GM21576 (cell line): ENCODE results near the gene DDX27.
"Not testable (repeated sequence)": the region's sequence is repeated elsewhere in the genome, so short reads cannot be mapped to it uniquely, and the experiment has no call there.

Experiments
- ATAC-seq: cut with Tn5 transposase; IDR thresholded peaks from one replicate; pipeline ENCODE4 v1.9.1; 2021; ENCODE audit warnings: mild to moderate bottlenecking, moderate library complexity; ENCODE audit not compliant: unreplicated experiment

DDX27 gene, protein sequence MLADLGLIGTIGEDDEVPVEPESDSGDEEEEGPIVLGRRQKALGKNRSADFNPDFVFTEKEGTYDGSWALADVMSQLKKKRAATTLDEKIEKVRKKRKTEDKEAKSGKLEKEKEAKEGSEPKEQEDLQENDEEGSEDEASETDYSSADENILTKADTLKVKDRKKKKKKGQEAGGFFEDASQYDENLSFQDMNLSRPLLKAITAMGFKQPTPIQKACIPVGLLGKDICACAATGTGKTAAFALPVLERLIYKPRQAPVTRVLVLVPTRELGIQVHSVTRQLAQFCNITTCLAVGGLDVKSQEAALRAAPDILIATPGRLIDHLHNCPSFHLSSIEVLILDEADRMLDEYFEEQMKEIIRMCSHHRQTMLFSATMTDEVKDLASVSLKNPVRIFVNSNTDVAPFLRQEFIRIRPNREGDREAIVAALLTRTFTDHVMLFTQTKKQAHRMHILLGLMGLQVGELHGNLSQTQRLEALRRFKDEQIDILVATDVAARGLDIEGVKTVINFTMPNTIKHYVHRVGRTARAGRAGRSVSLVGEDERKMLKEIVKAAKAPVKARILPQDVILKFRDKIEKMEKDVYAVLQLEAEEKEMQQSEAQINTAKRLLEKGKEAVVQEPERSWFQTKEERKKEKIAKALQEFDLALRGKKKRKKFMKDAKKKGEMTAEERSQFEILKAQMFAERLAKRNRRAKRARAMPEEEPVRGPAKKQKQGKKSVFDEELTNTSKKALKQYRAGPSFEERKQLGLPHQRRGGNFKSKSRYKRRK

DNA sequence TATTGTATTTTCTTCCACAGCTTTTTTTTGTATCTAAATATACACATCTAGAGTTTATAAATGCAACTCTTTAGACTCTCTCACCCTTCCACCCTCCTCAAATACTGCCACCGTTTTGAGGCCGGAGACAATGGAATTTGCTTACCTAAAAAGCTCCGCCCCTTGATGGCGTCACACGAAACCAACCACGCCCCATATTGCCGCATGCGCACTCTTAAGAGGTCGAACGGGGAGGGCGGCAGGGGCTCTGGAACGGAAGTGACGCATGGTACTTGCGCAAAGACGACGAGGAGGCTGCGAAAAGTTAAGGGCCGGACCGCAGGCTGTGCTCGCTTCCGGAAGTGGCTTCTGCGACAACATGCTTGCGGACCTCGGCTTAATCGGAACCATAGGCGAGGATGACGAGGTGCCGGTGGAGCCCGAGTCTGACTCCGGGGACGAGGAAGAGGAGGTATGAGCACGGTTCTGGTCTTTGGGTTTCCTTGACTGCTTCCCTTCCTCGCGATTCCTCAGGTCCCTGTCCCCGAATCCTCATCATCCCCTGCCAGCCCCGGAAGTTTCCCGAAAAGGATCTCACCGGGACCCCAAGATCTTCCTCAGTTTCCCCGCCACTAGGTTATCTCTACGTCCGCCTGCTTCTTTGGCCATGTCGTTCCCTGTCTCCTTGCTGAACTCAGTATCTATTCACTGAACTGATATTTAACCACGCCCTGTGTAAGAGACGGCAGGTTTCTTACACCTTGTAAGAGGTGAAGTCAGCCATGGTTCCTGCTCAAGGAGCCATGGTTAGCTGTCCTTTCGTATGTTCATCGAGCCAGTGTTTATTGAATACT lies at the start of gene DDX27:
TSS of gene DDX27 (plus strand) at position 326 of the 833 bp plus-strand sequence. CDS start at position 359, 33 bp downstream.
- ATAC-seq = peak; percentile 90

DNA sequence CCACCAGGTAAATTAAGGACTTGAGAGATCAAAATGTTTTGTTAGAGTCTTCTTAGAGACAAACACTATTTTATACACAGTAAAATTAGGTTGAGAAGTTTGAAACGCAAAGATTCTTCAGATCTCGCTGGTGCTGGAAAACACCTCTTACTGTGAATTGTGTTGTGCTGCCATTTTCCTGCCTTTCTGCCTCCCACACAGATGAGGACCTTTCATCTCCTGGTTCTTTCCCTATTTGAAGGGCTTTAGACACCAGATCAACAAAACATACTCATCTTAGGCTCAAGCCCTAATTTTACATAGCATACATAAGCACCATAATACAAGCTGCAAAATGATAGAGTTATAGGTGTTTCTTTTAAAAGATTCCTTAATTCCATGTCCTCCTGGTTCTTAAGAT lies 49.7 kb upstream of the DDX27 start:
- ATAC-seq = no peak

DNA sequence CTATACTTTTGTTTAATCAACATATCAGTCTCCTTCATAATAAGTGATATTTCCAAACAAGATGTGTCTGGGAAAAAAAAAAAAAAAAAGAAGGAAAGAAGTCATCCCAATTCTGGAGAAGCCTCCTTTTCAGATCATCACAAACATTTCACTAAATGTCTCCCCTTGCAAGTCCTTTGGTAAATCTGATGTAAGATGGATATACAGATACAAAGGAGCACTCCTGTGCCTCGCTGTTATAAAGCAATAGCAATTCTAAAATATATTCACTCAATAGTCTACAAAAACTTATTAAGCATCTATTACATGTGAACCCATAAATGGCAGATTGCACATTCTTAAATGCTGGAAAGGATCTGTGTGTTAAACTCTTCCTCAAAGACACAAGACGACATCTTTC lies 48.5 kb upstream of the DDX27 start:
- no peak for ATAC-seq

DNA sequence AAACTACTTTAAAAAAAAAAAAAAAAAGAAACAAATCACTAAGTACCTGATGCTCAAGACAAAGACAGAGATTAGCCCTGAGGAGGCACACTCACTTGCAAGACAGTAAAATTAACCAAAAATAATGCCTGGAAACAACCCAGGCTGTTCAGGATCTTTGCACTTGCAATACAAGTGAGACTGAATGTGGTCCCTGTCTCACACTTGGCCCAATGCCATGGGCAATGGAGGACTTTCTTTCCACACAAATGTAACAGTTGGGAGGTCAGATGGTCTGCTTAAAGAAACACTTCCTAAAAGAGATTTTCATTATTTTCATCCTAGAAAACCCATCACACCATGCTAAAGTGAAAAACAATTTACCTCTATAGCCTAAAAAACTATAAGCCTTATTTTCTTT lies 47.3 kb upstream of the DDX27 start:
- ATAC-seq = no peak

DNA sequence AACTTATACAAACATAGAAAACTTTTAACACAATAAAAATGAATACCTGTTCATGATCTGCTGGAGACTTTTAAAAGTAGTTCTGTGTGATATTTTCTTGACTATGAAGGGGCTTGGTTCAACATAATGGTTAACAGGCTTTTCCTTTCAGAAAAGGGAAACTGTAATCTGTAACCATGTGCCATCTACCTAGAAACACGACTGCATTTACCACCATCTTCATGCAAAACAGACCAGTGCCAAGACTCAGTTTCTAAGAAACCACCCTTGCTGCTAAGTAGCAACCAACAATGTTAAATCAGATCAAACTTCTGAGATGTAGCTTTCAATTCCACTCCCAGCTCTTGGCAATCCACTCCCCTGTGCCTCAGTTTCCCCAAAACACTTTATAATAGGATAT lies 46.8 kb upstream of the DDX27 start:
- no peak for ATAC-seq

DNA sequence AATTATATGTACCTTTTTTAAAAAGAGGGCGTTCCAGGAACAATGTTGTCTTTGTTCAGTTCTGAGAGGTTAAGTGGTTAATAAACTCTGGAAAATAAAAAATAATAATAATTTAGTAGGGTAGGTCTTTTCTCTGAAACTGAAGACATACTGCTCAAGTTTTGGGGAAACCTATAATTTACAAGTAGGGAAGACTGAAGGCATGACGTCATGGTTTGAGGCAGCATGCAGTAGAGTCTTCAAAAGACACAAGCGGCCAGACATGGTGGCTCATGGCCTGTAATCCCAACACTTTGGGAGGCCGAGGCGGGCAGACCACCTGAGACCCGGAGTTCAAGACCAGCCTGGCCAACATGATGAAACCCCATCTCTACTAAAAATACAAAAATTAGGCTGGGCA lies 45.0 kb upstream of the DDX27 start:
- no peak for ATAC-seq

DNA sequence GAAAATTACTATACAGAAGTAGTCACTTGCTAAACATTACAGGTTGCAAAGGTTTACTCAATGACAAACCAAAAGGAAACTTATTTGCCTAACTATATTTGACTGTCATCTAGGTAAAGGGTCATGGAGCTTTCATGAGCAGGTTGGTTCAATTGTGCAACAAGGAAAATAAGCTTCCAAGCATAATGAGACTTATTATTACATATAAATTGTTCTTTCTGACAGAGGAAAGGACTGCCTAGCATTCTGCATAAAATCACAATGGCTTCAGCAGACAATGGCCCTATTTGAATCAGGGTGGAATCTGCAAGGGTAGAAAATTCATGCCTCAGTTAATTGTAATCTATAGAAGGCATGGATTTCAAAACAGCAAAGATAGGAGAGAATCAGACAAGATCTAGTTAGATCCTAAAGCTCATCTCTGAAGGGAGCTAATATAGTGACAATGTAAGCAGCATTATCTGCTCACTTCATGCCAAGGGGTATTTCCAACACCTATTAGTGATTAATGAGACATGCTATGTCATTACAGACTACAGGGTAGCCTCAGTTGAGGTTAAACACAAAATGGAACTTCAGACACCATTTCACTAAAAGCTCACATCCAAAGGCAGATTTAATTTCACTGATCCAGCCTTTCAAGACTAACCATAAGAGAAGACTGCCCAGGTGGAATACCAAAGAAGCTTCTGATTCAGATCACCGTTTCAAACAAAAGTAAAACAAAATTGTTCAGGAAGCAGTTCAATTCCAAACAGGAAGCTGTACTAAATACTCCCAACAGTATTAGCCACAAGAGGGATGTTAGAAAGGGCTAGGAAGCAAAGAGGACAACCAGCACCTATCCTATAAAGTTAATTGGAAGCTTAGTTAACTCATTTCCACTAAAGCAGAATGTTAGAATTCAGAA lies 39.6 kb upstream of the DDX27 start:
- no peak for ATAC-seq

DNA sequence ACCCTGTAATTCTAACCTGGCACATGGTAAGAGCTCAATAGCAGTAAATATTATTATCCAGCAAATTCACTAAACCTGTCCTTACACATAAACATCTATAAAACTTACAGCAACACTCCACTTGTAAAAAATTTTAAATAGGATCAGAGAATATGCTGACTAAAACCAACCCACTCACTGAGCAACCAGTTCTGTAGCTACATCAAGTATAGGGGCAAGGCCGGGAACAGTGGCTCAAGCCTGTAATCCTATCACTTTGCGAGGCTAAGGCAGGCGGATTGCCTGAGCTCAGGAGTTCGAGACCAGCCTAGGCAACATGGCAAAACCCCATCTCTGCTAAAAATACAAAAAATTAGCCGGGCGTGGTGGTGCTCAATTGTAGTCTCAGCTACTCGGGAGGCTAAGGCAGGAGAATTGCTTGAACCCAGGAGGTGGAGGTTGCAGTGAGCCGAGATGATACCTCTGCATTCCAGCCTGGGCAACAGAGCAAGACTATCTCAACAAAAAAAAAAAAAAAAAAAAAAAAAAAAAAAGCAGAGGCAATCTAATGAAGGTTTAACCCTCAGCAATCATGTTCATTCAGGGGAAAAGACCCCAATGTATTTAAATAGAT lies 37.8 kb upstream of the DDX27 start:
- ATAC-seq = no peak

DNA sequence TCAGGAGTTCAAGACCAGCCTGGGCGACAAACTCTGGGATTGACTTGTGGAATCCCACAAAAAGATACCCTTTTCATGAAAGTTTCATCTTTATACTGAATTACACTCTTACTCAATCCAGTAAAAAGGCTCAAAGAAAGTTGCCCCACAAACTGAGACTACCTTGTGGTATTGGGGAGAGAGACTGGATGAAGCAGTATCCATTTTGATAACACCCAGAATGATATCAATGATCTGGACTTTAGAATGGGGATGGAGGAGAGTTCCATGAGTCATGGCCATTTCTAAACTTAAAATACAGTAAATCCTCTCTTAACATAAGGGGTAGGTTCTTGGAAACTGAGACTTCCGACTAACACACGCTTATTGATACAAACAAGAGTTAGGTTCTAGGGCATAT lies 35.8 kb upstream of the DDX27 start:
- no peak for ATAC-seq

DNA sequence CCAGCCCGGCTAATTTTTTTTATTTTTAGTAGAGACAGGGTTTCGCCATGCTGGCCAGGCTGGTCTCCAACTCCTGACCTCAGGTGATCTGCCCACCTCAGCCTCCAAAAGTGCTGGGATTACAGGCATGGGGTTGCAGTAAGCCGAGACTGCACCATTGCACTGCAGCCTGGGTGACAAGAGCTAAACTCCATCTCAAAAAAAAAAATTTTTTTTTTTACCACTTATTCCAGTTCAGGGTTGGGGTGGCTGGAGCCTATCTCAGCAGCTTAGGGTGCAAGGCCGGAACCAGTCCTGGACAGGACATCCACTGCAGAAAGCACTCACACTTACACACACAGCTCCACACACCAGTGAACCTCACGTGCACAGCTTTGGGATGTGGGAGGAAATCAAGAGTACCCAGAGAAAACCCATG lies 35.1 kb upstream of the DDX27 start:
- not testable (repeated sequence) for ATAC-seq

DNA sequence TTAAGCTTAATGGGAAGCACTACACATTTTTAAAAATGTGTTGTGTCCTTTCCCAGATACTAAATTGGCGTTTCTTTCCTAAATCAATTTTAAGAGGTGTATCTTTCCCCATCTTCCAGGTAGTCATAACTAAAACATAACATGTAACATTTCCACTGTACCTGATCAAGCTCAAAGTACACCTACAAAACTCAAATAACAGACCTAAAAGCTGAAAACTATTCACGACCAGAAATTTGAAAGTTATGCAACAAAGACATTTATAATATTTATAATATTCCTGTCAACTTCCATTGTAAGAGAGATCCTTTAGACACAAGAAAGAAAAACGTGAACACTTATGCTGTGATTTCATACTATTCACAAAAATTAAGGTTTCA lies 34.5 kb upstream of the DDX27 start:
- no peak for ATAC-seq

DNA sequence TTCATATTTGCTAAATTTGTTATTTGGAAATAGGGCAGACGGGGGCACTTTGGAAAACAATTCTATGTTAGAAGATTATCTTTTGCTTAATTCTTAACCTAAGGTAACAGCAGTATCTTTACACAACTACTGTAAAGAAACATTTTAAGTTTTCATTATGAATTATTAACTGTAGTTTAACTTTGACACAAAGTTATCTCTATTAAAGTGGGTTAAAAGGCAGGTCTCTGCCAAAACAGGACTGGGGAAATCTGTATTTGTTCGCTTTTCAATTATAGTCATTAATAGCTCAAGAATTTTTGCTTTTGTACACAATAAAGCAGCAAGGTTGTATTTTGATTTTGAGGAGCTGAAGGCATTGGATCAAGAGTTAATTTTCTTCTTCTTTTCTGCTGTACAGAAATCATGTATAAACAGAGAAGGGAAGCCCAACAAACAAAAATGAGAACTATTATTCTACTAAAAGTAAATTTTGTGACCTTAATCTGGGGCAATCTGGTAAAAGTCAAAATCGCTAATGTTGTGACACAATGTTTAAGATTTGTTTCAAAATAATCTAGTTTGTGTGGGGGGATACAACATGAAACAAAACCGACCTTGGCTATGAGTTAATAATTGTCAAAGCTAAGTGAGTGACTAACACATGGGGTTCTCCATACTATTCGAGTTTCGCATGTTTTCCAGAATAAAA lies 34.0 kb upstream of the DDX27 start:
- no peak for ATAC-seq

DNA sequence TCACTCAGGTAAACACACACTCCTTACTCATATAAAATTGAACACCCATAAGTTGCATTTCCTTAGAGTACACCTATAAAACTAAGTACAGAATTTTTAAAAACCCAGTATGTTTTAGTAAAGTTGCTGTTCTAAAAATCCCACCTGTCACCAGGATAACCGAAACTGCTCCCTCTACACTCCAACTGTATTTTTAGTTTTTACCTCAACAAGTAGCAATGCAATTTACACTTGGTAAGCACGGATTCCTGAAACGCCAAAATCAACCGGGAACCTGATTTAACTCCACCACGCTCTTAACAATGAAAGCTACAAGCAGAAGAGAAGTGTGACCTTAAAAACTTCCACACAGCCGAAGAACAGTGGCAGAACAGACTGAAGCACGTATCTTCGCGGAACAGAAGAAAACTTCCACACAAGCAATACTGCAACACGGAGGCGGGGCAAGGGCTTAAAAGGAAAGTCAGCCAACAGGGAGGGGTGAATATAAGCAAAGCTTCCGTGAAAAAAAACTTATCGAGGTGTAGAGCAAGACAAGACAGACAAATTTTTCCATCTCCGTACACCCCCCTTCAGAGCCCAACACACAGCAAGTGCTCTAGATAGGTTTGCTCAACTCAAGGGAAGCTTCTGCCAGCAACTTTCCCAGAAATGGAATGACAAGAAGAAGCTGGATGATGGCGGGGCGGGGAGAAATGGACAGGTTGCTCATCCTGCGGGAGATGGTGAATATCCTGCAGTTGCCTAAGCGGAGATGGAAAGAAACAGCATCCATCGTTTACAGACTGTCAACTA lies 32.5 kb upstream of the DDX27 start:
- ATAC-seq = peak; percentile 37

DNA sequence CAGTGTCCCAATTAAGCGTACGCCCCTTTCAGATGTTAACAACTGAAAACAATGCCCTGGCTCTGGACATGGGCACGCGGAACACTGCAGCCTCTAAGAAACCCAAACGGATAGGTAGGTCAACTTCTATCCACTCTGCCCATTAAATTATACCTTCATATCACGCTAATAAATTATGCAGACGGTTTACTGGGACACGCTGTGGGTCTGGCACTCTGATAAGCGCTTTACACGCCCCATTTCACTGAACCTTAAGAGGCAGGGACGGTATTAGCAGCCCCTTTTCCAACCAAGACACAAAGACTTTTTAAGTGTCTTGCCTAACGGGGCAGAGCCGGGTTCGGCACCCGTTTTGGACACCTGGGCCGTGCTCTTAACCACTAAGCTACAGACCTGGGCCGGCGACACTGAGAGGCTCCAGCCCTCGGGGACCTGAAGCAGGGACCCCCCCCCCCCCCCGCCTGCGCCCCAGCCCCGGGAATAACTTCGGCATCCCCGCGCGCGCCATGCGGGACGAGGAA lies 31.8 kb upstream of the DDX27 start:
- peak; percentile 3 for ATAC-seq

DNA sequence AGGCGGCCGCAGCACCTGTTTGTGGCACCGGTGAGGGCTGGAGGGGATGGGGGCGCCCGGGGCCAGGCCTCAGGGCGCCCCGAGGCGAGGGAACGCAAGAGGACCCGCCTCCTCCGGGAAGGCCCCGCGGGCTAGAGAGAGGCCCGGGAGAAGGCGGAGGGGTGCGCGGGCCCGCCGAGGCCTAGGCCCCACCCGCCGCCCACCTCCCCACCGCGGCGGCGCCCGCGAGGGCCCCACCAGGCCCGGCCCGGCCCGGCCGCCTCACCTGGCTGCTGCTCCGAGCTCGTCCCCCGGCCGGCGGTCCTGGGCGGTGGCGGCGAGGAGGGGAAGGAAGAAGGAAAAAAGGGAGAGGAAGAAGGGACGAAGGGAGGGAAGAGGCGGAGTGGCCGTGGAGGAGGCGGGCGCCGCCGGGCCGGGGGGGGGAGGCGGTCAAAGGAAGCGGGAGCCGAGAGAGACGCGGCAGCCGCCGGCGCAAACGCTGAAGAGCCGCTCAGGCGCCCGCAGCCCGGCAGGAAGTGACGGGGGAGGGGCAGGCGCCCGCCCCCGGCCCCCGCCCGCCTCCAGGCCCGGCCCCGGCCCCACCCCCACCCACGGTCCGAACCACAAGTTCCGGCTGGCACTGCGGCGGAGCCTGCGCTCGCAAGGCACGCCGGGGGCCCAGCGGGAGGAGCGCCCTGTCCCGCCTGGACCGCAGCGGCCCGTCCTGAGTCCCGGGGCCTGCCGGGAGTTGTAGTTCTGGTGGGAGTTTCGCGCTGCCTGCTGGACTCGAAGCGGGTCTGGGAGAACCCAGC lies 31.2 kb upstream of the DDX27 start, which contains the start of gene STAU1:
TSS of gene STAU1 (minus strand) at position 484 of the 791 bp plus-strand sequence. CDS start 22,133 bp downstream, outside the sequence.
- peak; percentile 81 for ATAC-seq

DNA sequence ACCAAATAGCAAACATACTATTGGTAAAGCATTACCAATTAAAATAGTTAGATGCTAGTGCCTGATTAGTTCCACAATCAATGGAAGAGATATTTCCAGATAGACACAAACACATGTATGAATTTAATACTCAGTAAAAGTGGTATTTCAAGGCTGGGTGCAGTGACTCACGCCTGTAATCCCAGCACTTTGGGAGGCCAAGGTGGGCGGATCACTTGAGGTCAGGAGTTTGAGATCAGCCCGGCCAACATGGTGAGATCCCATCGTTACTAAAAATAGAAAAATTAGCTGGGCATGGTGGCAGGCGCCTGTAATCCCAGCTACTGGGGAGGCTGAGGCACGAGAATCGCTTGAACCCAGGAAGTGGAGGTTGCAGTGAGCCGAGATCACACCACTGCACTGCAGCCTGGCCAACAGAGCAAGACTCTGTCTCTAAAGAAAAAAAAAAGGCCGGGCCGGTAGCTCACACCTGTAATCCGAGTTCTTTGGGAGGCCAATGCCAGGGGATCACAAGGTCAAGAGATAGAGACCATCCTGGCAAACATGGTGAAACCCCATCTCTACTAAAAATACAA lies 26.2 kb upstream of the DDX27 start:
- ATAC-seq = not testable (repeated sequence)

DNA sequence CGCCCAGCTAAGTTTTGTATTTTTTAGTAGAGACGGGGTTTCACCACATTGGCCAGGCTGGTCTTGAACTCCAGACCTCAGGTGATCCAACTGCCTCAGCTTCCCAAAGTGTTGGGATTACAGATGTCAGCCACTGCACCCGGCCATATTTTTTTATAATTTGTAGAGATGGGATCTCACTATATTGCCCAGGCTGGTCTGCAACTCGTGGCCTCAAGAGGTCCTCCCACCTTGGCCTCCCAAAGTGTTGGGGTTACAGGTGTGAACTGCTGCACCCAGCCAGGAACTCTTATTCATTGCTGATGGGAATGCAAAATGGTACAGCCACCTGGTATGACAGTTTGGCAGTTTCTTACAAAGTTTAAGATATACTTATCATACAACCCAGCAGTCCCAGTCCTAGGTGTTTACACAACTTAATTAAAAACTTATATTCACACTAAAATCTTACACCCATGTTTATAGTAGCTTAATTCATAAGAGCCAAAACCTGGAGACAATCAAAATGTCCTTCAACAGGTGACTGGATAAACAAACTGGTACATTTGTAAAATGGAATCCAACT lies 19.4 kb upstream of the DDX27 start:
- ATAC-seq = no peak
